K562 (cell line): ENCODE data around the gene CEMIP2. TPM values are rescaled to one million over a fixed set of nuclear protein-coding genes. Genes with fewer than 3 reads are reported as not detected.
A peak's percentile ranks its signal among the peaks of the same experiment; 100 is the strongest.

Experiments used
- CBX5 ChIP-seq: IDR thresholded peaks from 2 replicates; pipeline ENCODE4 v1.6.1; 2014; ENCODE audit warnings: low read depth, borderline replicate concordance
- HEY1 ChIP-seq: fragments of 250-450 bp; sonication (Bioruptor Pico); IDR thresholded peaks from 2 replicates; pipeline ENCODE4 v1.5.0; 2020; ENCODE audit warnings: mild to moderate bottlenecking, moderate library complexity, borderline replicate concordance
- IRF1 ChIP-seq: sonication (generic); formaldehyde crosslinking; IDR thresholded peaks from 2 replicates; pipeline ENCODE4 v1.8.0; 2022; ENCODE audit warnings: missing genetic modification reagents, mild to moderate bottlenecking, borderline replicate concordance
- NCOR1 ChIP-seq: fragments of 450-650 bp; IDR thresholded peaks from 2 replicates; pipeline ENCODE4 v1.6.1; 2016; ENCODE audit warnings: mild to moderate bottlenecking, moderate library complexity
- NFE2 ChIP-seq: IDR thresholded peaks from 2 replicates; pipeline ENCODE4 v1.6.1; 2014; ENCODE audit warnings: antibody characterized with exemption, low read depth
- PCBP2 ChIP-seq: fragments of 200-400 bp; formaldehyde crosslinking; IDR thresholded peaks from 2 replicates; pipeline ENCODE4 v1.6.1; 2018; ENCODE audit warnings: low read length, low read depth, mild to moderate bottlenecking, moderate library complexity; ENCODE audit not compliant: poor library complexity, severe bottlenecking
- PHF21A ChIP-seq: fragments of 450-650 bp; IDR thresholded peaks from 2 replicates; pipeline ENCODE4 v1.6.1; 2017; ENCODE audit warnings: low read depth, borderline replicate concordance
- PKNOX1 ChIP-seq: fragments of 450-650 bp; IDR thresholded peaks from 2 replicates; pipeline ENCODE4 v1.6.1; 2016
- POLR2G ChIP-seq: fragments of 200-400 bp; formaldehyde crosslinking; IDR thresholded peaks from 2 replicates; pipeline ENCODE4 v1.6.1; 2017; ENCODE audit warnings: low read depth, mild to moderate bottlenecking, antibody characterized with exemption, low read length, moderate library complexity
- POLR3G ChIP-seq: IDR thresholded peaks from 2 replicates; pipeline ENCODE4 v1.6.1; 2011; ENCODE audit not compliant: insufficient read length, insufficient replicate concordance; ENCODE audit errors: extremely low read depth
- RBM25 ChIP-seq: fragments of 200-400 bp; formaldehyde crosslinking; IDR thresholded peaks from 2 replicates; pipeline ENCODE4 v1.6.1; 2018; ENCODE audit warnings: low read length, low read depth, moderate library complexity; ENCODE audit not compliant: severe bottlenecking
- SIN3A ChIP-seq, 2 experiments: fragments of 150-350 bp in 1 of 2; IDR thresholded peaks; 2 replicates each; pipeline ENCODE4 v1.6.1; 2011 to 2016; ENCODE audit warnings: borderline replicate concordance in 2 of 2, low read depth in 2 of 2, low read length in 2 of 2, mild to moderate bottlenecking in 2 of 2, moderate library complexity in 2 of 2; ENCODE audit not compliant: control insufficient read depth in 1 of 2
- TCF15 ChIP-seq: fragments of 250-450 bp; sonication (Bioruptor Pico); IDR thresholded peaks from 2 replicates; pipeline ENCODE4 v1.8.0; 2022; ENCODE audit warnings: moderate library complexity, mild to moderate bottlenecking, inconsistent platforms
- TFE3 ChIP-seq: fragments of 450-650 bp; formaldehyde crosslinking; IDR thresholded peaks from 2 replicates; pipeline ENCODE4 v1.4.0; 2020; ENCODE audit warnings: mild to moderate bottlenecking, mixed read lengths
- U2AF1 ChIP-seq: fragments of 200-400 bp; formaldehyde crosslinking; optimal IDR thresholded peaks from 2 replicates; pipeline ENCODE3; 2017; ENCODE audit warnings: mild to moderate bottlenecking, low read depth, low read length, moderate library complexity
- ZEB2 ChIP-seq: fragments of 450-650 bp; IDR thresholded peaks from 2 replicates; pipeline ENCODE4 v1.6.1; 2016
- ZKSCAN8 ChIP-seq: fragments of 200-800 bp; sonication (Bioruptor generic); IDR thresholded peaks from 2 replicates; pipeline ENCODE4 v1.6.1; 2016; ENCODE audit warnings: missing genetic modification characterization, missing compliant biosample characterization
- ZNF133 ChIP-seq: fragments of 250-450 bp; sonication (Bioruptor Pico); IDR thresholded peaks from 2 replicates; pipeline ENCODE4 v1.4.0; 2020; ENCODE audit warnings: mild to moderate bottlenecking
- ZNF253 ChIP-seq: fragments of 250-450 bp; sonication (Bioruptor Pico); conservative IDR thresholded peaks from 2 replicates; pipeline ENCODE4 v1.6.1; 2021; ENCODE audit warnings: mild to moderate bottlenecking
- ZNF282 ChIP-seq: sonication (generic); formaldehyde crosslinking; IDR thresholded peaks from 2 replicates; pipeline ENCODE4 v1.8.1; 2023; ENCODE audit warnings: missing genetic modification reagents
- ZNF384 ChIP-seq: IDR thresholded peaks from 2 replicates; pipeline ENCODE4 v1.6.1; 2012; ENCODE audit warnings: low read depth, low read length, improper control_type of control experiment
- ZNF398 ChIP-seq: fragments of 250-450 bp; sonication (Bioruptor Pico); IDR thresholded peaks from 2 replicates; pipeline ENCODE4 v1.8.0; 2021; ENCODE audit warnings: moderate library complexity, mild to moderate bottlenecking, inconsistent platforms
- ZNF436 ChIP-seq: fragments of 250-450, 450-650 bp; sonication (Bioruptor Pico); formaldehyde crosslinking; IDR thresholded peaks from 2 replicates; pipeline ENCODE4 v1.7.0; 2020; ENCODE audit warnings: mild to moderate bottlenecking
- ZNF785 ChIP-seq: fragments of 250-450 bp; sonication (Bioruptor Pico); IDR thresholded peaks from 2 replicates; pipeline ENCODE4 v1.4.0; 2020; ENCODE audit warnings: mild to moderate bottlenecking
- polyA plus RNA-seq, 8 experiments: library from polyadenylated mRNA; depleted of rRNA in 4 of 8; stranded (reverse) in 5 of 8; unstranded in 3 of 8; fragments of >200 nt; fragmentation: Nextera tagmentation in 2 of 8; fragmentation: Illumina TruSeq in 1 of 8; extraction: Ambion mirVana in 2 of 8; extraction: Trizol in 1 of 8; gene quantifications; 2 replicates each; pipeline versions ENCODE4 v1.2.1 to v1.2.3, GENCODE V29; 2011 to 2014; ENCODE audit warnings: inconsistent platforms in 1 of 8, missing spikeins in 1 of 8
- total RNA-seq, 7 experiments: library from RNA; depleted of rRNA in 6 of 7; stranded (reverse); fragments of >200 nt in 6 of 7; fragmentation: Illumina TruSeq in 2 of 7; extraction: Trizol in 2 of 7; gene quantifications; 2 replicates each; pipeline versions ENCODE4 v1.2.1 to v1.2.3, GENCODE V29; 2011 to 2021; ENCODE audit warnings: low replicate concordance in 1 of 7

Gene CEMIP2
- total and polyA plus RNA-seq, 9 of the 15 experiments (the other 6 are each of a cell fraction or from before 2014, with no cell fraction given), result 5.4 to 29.9 (median 14.2) TPM

GRCh38 chr9:71725590-71726338 is 42.5 kb downstream of the CEMIP2 start (continued):
- TF ChIP-seq PCBP2 (no peak), NCOR1 (peak; percentile 39; the same call in 1 of the 2 replicates), ZKSCAN8 (CRISPR knock-in tag) (no peak), TCF15 (CRISPR knock-in tag) (no peak), ZNF436 (CRISPR knock-in tag) (no peak), POLR3G (no peak), PKNOX1 (no peak), TFE3 (CRISPR knock-in tag) (no peak), ZNF282 (CRISPR knock-in tag) (no peak), RBM25 (no peak), ZNF785 (CRISPR knock-in tag) (no peak), HEY1 (CRISPR knock-in tag) (no peak), CBX5 (no peak), U2AF1 (no peak), NFE2 (peak; percentile 41; the same call in 1 of the 2 replicates), ZNF384 (peak; percentile 53), ZEB2 (no peak), SIN3A (IDR thresholded peaks at IDR 0.05; ENCODE audit: borderline replicate concordance in 2 of 2, control insufficient read depth in 1 of 2, low read depth in 2 of 2, low read length in 2 of 2) (no peak), PHF21A (no peak), ZNF398 (CRISPR knock-in tag) (no peak), IRF1 (CRISPR knock-in tag) (no peak), ZNF133 (CRISPR knock-in tag) (no peak), POLR2G (no peak), ZNF253 (CRISPR knock-in tag) (no peak)
